Type B pancreatic cell (in vitro differentiated cells): ENCODE results near the gene BAD. TPM values are rescaled to one million over a fixed set of nuclear protein-coding genes. Genes with fewer than 3 reads are reported as not detected.
"Not testable (repeated sequence)": the region's sequence is repeated elsewhere in the genome, so short reads cannot be mapped to it uniquely, and the experiment has no call there.

Experiments
- DNase-seq: peaks from one replicate; pipeline ENCODE4 v3.0.0; 2021; ENCODE audit warnings: mixed read lengths; ENCODE audit not compliant: unreplicated experiment; ENCODE audit errors: extremely low spot score
- H3K27ac Mint-ChIP-seq: 2 replicates; pipeline ENCODE4 v1.8.0; 2021; ENCODE audit warnings: mild to moderate bottlenecking, mixed read lengths
- H3K27me3 Mint-ChIP-seq: 2 replicates; pipeline ENCODE4 v1.8.0; 2021; ENCODE audit warnings: mixed read lengths
- H3K36me3 Mint-ChIP-seq: 2 replicates; pipeline ENCODE4 v1.8.0; 2021; ENCODE audit warnings: mixed read lengths
- H3K4me1 Mint-ChIP-seq: one replicate; pipeline ENCODE4 v1.8.0; 2021; ENCODE audit warnings: mixed read lengths; ENCODE audit not compliant: unreplicated experiment
- H3K4me3 Mint-ChIP-seq: 2 replicates; pipeline ENCODE4 v1.8.0; 2021; ENCODE audit warnings: mild to moderate bottlenecking, mixed read lengths
- H3K9me3 Mint-ChIP-seq: 2 replicates; pipeline ENCODE4 v1.8.0; 2021; ENCODE audit warnings: mixed read lengths
- CTCF ChIP-seq: fragments of 200-600 bp; sonication (generic); conservative IDR thresholded peaks from 2 replicates; pipeline ENCODE4 v1.5.0; 2021; ENCODE audit warnings: antibody characterized with exemption, mild to moderate bottlenecking
- total RNA-seq: library from RNA; stranded (reverse); gene quantifications from 2 replicates; pipeline ENCODE4 v1.2.1, GENCODE V29; 2021; ENCODE audit warnings: low replicate concordance

Gene BAD
- total RNA-seq, 1 donor from 2014 or later = 48.7 TPM

DNA sequence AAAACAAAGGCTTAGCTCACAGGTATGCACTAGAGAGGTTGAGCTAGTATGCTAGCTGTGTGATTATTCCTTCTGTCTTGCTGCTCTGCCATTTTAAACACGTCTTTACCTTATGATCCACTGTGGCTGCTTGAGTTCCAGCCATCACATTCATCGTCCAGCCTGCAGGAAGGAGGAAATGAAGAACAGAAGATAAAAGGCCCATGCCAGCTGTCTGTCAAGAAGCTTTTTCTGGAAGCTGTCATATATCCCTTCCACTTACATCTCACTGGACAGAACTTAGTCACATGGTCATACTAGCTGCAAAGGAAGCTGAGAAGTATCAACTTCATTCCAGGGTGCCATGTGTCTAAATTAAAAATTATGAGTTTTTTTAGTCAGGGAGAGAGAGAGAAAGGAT is 42.9 kb upstream of the BAD start:
- Mint-ChIP-seq H3K4me3 (no peak overlapping the region), H3K4me1 (peaks cover 6% of the 10 kb centered on the region), H3K27me3 (no peaks in the 10 kb centered on the region), H3K27ac (no peak overlapping the region), H3K36me3 (no peaks in the 10 kb centered on the region), H3K9me3 (no peaks in the 10 kb centered on the region)
- no peak for DNase-seq
- TF ChIP-seq CTCF = no peak

- no peak for DNase-seq
- H3K9me3 Mint-ChIP-seq = no peaks in the 10 kb centered on the region
- H3K27me3 Mint-ChIP-seq = no peaks in the 10 kb centered on the region
- H3K27ac Mint-ChIP-seq = peak overlapping the region; percentile 46
- H3K36me3 Mint-ChIP-seq = peaks cover 8% of the 10 kb centered on the region
- TF ChIP-seq CTCF = no peak
- peaks cover 9% of the 10 kb centered on the region for H3K4me1 Mint-ChIP-seq
- H3K4me3 Mint-ChIP-seq = no peak overlapping the region
Measured at GRCh38 chr11:64324692-64325469, 40.4 kb upstream of the BAD start.

- peak overlapping the region; percentile 41 for H3K27ac Mint-ChIP-seq
- H3K36me3 Mint-ChIP-seq, H3K27me3 Mint-ChIP-seq, H3K4me3 Mint-ChIP-seq, DNase-seq, H3K9me3 Mint-ChIP-seq: not testable (repeated sequence)
- H3K4me1 Mint-ChIP-seq = peaks cover 13% of the 10 kb centered on the region
Measured at GRCh38 chr11:64323984-64324383, 39.5 kb upstream of the BAD start.

GRCh38 chr11:64323373-64323772 is 38.9 kb upstream of the BAD start:
- DNase-seq = no peak
- Mint-ChIP-seq H3K9me3 (no peaks in the 10 kb centered on the region), H3K36me3 (peaks cover 8% of the 10 kb centered on the region), H3K4me1 (peaks cover 15% of the 10 kb centered on the region), H3K27ac (peak overlapping the region; percentile 41), H3K27me3 (no peaks in the 10 kb centered on the region), H3K4me3 (no peak overlapping the region)
- TF ChIP-seq CTCF = no peak

DNA sequence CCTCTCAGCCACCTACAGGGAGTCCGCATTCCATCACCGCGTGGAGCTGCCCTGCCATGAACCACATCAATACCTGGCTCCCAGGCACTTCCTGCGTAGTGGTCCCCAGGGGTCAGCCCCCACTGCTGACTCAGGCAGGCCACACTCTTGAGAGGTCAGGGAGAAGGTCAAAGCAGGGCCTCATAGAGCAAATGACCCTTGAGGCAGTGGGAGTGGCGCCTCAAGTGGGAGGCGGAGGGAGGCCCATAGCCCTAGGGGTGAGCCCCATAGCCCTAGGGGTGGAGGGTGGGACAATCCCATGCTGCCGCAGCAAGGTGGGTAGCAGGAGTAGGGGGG is 38.4 kb upstream of the BAD start:
- H3K36me3 Mint-ChIP-seq = peaks cover 8% of the 10 kb centered on the region
- no peak for DNase-seq
- no peak for TF ChIP-seq CTCF
- H3K4me1 Mint-ChIP-seq = peaks cover 15% of the 10 kb centered on the region
- no peaks in the 10 kb centered on the region for H3K9me3 Mint-ChIP-seq
- no peak overlapping the region for H3K27ac Mint-ChIP-seq
- no peaks in the 10 kb centered on the region for H3K27me3 Mint-ChIP-seq
- H3K4me3 Mint-ChIP-seq = no peak overlapping the region

DNA sequence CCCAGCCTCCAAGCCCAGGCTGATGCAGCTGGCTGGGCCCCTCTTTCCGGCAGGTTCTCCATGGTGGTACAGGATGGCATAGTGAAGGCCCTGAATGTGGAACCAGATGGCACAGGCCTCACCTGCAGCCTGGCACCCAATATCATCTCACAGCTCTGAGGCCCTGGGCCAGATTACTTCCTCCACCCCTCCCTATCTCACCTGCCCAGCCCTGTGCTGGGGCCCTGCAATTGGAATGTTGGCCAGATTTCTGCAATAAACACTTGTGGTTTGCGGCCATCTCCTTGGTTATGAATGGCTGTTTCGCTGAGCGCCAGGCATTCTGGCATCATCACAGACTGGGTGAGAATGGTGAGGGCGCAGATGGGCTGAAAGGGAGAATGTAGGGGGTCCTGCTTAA is 37.1 kb upstream of the BAD start:
- DNase-seq = no peak
- Mint-ChIP-seq H3K9me3 (no peaks in the 10 kb centered on the region), H3K27ac (peak overlapping the region; percentile 100), H3K36me3 (peaks cover 8% of the 10 kb centered on the region), H3K27me3 (no peaks in the 10 kb centered on the region), H3K4me1 (peaks cover 19% of the 10 kb centered on the region), H3K4me3 (peak overlapping the region; percentile 75)
- no peak for TF ChIP-seq CTCF
